DMS53 (cell line): Measurements from ENCODE around the gene GAPDHS.

Experiments
- DNase-seq: peaks from one replicate; lab custom pipeline; 2025; lab: John Stamatoyannopoulos, UW

The GAPDHS gene

DNA sequence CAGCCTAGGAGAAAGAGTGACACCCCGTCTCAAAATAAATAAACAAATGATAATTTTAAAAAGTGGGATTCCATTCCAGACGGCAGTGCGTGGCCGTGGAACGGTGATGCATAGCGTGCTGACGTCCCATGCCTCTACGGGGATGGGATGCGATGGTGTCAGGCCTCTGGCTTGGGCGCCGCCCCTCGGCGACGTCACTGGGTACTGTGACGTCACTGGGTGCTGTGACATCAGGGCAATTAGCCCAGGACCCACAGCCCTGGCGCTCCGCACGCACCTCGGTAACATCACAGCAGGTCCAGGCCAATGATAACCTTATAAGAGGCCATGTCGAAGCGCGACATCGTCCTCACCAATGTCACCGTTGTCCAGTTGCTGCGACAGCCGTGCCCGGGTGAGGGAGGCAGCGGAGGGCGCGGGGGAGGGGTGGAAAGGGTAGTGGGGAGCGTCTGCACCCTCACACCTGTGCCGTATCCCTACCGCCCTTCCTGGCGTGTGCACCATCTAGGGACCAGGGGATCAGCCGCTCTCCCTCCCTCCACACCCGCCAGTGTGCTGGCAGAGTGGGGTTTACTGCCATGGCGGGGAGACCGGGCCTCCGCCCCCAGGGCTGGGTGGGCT lies at the start of gene GAPDHS:
Gene GAPDHS, plus strand, starts transcription at position 256 of the 621 bp plus-strand sequence. Its CDS starts 72 bp downstream, at position 328.
- DNase-seq: no peak

DNA sequence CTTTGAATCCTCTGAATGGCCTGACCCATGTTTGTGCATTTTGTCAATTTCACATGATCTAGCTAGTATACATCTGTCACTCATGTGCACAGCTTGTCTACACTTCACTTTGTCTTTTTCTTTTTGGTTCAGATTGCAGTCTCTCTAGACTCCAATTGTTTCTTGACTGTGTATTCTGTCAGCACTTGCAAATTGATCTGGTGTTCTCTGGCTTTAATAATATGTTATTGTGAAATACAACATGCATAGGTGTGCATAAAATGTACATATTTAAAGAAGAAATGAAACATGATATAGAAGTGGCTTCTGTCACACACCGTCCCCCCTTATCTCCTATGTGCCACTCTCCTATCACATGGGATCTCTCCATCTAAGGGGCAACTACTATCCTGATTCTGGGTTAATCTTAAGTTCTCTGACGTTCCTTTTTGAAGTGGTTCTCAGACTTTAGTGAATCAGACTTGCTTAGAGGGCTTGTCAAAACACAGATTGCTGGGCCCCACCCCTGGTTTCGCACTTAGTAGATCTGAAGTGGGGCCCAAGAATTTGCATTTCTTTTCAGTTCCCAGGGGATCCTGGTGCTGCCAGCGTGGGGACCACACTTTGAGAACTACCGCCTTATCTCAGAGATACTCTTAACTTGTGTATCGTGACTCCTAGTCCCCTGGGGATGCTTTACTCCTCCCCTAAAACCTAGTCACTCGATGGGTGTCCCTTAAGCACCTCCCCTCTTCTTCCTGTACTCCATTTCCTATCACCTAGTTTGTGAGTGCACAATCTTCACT lies 48.8 kb upstream of the GAPDHS start:
- DNase-seq: no peak

DNA sequence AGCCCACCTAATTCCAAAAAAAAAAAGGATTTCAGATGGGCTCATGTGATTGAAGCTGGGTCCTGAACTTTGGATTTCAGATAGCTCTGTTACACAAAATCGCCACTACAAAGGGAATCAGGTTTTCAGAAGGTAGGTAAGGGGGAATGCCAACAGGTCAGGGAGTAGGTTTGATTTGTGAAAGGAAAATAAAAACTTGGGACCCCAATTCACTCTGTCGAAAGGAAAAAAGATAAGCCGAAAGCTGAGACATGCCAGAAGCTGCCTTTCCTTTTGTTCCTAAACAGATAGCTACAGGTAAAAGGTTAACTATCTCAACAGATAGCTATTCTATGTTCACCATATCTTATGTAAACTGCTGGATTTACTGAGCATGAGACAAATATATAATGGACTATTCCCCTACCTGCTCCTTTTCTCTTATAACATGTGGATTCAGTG lies 47.0 kb upstream of the GAPDHS start:
- no peak for DNase-seq

DNA sequence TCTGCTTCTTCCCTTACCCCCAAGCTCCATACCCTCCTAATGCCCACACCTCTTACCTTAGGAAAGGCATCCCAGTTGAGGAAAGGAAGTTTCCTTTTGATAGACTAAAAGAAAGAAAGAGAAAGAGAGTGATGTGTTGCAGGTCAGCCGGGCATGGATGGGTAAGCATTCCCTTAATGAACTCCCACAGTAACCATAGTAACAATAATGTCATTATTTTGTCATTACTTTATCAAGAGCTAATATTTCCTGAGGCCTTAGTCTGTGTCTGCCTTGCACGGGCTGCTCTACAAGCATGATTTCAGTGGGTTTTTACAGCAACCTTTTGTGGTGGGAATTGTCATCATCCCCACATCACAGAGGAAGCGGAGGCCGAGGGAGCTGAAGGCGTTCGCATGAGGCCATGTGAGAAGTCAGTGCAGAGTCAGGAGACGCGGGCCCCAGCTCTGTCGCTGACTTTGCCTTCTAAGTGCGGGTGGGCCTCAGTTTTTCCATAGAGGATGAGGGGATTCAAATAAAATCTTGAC lies 45.5 kb upstream of the GAPDHS start:
- DNase-seq: no peak

DNA sequence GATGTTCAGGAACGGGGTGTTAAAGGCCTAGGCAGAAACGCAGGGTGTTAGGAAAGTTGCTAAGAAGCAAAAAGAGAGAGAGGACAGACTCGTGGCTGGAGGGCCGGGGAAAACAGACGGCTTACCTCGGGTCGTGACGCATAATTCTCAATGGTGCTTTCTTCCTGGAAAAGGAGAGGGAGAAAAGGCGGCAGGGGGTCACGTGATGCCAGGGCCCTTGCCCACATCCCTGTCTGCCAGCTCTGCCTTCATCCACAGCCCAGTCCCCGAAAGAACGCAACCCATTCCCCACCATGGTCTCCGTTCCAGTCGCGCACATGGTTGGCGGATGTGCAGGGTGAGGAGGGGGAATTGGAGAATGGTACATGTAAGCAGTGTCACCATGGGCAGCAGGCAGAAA lies 44.6 kb upstream of the GAPDHS start:
- no peak for DNase-seq

DNA sequence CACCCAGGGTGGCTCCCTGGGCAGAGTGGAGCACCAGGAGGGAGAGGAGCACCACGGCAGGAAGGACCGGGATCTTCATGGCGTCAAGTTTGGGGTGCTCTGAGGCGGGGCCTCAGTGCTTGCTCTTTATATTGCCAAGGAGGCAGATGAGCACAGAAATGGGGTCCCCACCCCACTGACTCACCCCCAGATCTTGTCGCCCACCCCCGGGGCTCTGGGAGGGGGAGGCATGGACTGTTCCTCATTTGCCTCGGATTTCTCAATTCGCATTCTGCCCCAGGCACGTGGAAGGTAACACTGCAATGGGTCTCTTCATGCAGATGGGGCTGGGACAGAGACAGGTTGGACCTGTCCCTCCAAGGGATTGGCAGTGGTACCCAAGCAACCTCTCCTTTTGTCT lies 42.9 kb upstream of the GAPDHS start, which contains the start of gene KRTDAP:
Gene KRTDAP, minus strand, starts transcription at position 101 of the 400 bp plus-strand sequence. Its CDS starts 22 bp downstream, at position 79.
- DNase-seq: no peak

DNA sequence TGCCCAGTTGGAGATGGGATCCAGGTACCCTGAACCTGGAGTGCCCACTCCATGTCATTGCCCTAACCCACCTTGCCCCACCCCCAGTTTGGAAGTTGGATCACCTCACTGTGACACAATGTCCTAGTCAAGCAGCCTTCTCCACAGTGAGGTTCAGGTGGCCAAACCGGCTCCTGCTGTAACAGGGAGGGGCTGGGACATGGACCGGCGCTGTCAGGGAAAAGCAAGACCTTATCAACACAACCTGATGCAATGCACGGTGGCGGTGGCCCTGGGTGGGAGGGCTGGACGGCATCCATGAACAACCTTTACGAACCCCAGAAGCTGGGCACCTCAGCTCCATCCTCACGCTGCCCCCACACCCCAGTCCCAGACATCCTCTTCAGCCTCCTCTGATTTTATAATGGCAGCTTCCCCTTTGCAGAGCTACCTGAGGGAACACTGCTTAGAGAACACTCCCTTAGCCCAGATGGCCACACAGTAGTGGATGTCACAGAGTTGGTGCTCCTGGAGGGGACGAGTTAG lies 41.4 kb upstream of the GAPDHS start:
- no peak for DNase-seq

DNA sequence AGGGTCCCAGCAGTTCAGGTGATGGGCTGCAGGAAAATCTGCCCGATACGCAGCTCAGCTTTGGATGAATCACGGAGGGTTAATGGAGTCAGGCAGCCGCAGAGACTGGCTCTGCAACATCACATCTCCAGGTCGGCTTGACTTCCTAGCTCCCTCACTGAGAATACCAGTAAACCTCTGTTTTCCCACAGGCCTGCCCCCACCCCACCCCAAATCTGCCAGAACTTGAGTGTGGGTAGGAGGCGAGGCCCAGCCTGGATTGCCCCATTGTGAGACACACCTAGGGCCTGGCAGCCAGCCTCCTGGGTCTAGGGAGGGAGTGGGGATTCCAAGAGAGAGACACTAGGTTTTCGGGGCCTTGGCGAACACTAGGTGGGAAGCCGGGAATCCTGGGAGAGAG lies 39.3 kb upstream of the GAPDHS start:
- DNase-seq: no peak

DNA sequence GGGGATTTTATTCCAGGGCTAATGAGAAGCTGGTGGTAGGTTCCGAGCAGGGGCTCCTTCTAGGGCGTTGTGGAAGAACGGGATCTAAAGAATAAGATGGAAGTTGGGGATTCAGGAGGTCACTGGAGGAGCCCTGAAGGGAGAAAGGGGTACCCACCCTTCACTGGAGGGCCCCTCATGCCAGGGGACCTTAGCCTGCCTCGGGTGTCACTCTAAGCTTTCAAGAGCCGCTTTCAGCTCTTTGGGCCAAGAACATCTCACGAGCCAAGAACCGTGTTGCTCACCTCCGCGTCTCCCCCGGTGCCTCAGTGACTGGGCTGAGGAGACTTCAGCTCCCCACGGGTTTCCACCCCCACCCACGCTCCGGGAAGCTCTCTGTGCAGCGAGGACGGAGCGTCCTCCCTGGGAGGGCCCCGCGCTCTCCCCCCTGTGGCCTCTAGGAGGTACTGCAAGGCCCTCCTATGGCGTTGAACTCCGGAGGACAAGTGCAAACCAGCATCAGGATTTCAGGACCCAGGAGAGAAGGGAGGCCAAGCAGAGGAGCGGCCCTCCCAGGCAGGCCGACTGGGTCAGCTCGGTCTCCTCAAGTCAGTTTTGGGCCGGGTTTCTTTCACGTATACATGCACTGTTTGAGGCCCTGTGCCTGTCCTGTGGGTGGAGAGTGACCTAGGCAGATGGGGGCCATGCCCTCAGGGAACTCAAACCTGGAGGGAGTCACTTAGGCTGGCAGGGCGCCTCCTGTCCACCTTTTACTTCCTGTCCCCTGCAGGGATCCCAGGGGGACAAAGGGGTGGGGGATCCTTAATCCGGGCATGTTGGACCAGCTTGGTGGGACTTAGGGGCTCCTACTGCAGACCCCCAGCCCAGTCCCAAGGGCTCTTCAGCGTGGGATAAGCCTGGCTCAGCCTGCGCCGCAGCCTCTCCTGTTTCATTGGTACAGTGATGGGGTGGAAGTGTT lies 37.9 kb upstream of the GAPDHS start:
- peak; percentile 92 for DNase-seq

DNA sequence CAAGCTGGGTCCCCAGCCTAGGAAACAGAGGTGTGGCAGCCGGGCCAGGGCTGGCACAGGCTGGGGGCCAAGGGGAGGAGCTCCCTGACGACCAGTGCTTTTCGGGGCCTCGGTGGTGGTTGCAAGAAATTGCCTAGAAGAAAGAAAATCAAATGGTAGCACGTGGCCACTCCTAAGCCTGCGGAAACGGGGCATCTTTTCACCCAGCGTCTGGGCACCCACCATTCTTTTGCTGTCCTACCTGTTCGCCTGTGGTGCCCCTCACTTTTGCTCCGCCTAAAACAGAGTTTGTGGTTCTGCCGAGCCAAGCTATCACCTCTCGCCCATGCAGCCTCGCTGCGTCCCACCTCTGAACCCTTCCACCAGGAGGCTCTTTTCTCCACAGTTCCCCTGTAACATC lies 35.9 kb upstream of the GAPDHS start:
- DNase-seq: no peak

DNA sequence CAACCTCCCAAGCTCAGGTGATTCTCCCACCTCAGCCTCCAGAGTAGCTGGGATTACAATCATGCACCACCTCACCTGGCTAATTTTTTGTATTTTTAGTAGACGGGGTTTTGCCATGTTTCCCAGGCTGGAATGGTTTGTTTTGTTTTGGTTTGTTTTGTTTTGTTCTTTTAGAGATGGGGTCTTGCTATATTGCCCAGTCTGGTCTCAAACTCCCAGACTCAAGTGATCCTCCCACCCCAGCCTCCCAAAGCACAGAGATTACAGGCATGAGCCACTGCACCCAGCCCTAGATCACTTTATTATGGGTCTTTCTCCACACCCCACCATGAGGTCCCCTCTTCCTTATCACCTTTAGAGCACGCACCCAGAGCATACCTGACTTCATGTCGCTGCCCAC lies 35.0 kb upstream of the GAPDHS start:
- no peak for DNase-seq

DNA sequence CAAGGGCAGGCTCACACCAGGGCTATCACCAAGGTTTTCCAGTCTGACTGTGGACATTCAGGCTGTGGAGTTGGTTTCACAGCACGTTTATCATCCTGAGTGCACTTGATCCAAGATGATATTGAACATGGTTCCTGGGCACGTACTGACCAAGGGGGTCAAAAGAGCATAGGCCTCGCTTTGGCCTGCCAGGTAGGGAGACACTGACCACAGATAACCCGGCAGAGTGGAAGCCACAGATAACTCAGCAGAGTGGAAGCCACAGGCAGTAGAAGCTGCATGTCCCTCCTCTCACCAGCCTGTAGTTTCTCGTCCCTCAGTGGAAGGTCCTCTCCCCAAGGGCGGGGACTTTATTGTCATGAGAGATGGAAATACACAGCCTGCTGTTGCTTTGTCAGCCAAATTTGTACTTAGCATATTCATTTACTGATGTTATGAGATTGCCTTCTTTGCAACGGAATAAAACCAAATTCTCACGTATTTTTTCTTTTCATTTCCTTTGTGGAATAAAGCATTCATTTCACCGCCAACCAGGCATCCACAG lies 34.2 kb upstream of the GAPDHS start:
- DNase-seq: no peak

DNA sequence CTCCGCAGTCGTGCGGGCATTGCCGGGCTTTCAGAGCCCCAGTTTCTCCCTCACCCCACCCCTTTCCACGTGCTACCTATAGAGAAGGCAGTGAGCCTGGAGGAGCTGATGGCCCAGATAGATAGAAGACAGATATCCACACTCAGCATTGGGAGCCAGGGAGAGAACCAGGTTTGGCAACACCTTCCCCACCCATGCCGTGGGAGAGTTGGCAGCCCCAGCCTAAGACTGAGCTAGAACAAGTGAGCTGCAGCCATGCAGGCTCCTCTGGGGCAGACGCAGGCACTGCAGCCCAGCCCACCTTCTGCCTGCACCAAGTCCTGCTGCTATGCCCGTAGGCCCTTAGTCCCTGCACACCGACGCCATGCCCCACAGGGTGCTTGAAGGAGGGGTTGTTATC lies 32.6 kb upstream of the GAPDHS start:
- no peak for DNase-seq

DNA sequence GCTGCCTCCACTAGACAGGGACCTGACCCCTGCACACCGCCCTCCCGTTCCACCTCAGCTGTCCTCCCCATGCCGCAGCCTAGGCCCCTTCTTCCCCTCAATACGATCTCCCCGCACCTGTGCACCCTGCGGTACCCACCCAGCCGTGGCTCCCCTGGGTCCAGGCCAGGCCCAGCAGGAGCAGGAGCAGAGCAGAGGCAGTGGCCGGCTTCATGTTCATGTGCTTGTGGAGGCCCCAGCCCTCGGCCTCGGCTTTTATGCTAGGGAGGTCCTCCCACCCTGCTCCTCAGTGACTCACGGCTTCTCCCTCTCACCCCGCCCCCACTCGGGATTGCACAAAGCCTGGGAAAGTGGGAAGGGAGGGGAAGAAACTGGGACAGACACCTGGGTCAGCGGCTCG lies 31.6 kb upstream of the GAPDHS start:
- DNase-seq: no peak

DNA sequence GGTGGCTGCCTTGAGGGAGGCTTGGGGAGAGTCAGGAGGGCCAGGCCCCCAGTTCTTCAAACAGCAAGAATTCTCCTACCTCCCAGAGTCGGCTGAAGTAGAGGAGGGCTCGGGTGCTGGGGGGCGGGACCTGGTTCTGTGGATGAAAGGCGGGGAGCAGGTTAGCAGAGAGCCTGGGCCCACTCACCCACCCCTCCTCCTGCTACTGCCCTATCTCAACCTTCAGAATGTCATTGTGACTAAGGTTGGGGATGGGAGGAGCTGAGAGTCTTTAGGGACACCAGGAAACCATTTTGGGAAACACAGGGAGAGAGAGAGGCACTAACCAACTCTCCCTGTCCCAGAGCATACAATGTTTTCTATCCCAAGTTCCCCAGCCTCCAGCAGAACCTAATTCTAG lies 30.5 kb upstream of the GAPDHS start:
- DNase-seq: no peak

DNA sequence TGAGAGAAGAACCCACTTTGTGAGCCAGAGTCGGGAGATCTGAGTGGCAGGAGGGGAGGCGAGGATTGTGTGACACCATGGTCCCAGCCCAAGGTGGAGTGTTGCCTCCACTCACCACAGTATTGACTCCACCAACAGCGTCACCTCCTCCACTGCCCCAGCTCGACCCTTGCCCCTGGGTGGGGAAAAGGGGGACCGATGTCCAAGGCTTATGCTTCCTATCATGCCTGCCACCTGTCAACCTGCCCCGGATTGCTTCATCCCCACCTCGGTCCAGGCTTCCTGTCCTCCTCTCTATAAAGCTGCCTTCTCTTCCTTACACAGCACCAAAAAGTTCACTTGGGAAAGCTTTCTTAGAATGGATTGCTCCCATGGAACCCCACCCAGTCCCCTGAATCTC lies 27.2 kb upstream of the GAPDHS start:
- DNase-seq: no peak

DNA sequence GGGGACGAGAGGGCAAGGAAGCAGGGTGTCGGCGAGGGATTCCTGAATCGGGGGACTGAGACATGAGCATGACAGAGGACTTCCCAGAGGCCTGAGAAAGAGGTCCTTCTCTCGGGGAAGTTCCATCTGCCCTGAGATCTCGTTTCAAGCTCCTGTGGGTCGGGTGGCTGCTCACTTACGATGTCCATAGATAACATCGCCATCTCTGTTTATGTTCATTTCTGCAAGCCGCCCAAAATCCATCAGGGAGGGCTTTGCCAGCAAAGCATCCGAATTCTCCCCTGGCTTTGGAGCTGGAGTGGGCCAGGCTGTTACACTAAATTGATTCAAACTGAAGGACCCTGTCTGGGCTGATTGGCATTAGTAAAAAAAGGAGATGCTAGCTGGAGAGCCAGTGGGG lies 25.7 kb upstream of the GAPDHS start:
- DNase-seq: no peak

DNA sequence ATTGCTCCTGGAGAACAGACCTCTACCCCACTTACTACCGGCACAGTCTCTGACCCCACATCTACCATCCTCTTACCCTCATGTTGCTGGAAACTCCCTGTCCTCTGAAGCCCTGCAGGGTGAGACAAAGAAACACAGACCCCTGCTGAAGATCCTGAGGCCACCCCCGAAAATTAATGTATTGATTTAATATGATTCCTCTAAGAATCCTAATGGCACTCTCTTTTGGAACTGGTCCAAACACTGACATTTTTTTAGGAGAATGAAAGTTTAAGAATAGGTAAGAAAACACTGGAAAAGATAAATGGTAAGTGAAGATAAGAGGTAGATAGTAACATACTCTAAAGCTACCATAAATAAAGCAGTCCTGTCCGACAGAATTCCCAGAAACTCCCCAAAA lies 25.1 kb upstream of the GAPDHS start:
- DNase-seq: no peak

DNA sequence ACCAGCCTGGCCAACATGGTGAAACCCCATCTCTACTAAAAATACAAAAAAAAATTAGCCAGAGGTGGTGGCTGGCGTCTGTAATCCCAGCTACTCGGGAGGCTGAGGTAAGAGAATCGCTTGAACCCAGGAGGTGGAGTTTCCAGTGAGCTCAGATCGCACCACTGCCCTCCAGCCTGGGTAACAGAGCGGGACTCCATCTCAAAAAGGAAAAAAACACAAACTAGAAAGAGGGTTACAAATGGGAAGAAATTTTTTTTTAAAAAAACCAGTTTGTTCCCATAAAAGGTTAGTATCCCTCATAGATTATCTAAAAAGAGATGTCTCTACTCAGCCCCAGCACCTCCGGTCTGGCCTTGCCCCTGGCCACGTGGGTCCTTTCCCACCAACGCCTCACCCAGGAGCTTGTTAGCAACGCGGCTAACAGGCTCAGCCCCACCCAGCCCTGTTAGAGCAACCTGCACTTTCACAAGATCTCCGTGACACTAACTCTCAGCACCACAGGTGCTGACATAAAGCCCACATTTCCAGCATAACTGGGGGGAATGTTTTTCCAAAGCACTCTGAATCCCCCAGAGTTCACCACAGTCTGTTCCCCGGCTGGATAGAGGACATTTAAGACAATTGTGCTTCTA lies 24.1 kb upstream of the GAPDHS start:
- peak; percentile 62 for DNase-seq

DNA sequence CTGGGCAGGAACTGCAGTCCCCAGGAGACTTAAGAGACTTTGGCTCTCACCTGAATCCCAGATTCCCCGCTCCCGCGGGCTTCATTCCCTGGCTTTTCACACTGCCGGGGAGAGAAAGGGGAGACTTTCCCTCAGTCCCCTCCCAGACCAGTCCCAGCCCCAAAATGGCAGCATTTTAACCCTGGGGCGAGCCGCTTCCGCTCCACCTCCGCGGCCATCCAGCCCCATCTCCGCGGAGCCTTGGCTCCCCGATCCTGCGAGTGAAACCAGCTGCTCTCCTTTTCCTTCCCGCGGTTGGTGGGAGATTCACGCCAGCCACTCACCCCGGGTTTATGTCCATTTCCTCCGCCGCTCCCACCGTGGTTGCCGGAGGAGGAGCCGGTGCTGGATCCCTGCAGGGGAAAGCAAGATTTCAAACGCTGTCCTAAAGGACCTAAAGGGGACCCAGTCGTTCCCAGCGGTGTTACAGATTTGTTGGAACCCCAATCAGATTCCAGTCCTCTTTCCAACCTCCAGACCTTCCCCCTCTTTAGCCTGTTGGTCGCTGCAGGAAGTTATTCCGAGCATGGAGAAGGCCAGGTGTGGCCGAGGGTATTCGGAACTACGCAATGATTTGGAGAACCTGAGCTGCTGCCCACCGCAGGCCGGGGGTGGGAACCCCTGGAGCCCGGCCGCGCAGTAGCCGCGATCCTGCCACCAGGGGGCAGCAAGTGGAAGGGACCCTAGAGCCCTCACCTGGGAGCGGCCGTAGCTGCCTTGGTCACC lies 23.2 kb upstream of the GAPDHS start:
- peak; percentile 87 for DNase-seq

DNA sequence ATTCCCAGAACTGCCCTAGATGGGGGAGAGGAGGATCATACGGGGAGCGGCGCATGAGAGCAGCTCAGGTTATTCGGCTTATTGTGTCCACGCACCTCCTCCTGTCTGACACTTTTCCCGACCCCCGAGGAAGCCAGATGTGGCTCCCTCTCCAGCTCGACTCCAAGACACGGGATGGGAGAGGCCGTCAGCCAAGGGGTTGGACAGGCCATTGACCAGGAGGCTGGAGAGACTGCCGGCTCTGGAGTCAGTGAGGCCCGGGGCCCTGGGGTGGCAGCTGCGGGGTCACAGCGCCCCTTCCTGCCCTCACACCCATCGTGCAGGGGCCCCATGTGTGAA lies 22.7 kb upstream of the GAPDHS start:
- DNase-seq: no peak
